Neutrophil (primary cell): ENCODE data around the gene OR3A1.
"Not testable (repeated sequence)": the region's sequence is repeated elsewhere in the genome, so short reads cannot be mapped to it uniquely, and the experiment has no call there.

Experiments
- H3K27ac ChIP-seq: fragments of 200-600 bp; sonication (generic); 2 replicates; pipeline ENCODE4 v1.5.1; 2016; ENCODE audit warnings: mild to moderate bottlenecking, moderate library complexity
- H3K27me3 ChIP-seq: fragments of 200-600 bp; sonication (generic); 2 replicates; pipeline ENCODE4 v1.6.0; 2016; ENCODE audit warnings: mild to moderate bottlenecking
- H3K36me3 ChIP-seq: fragments of 200-600 bp; sonication (generic); 2 replicates; pipeline ENCODE4 v1.5.1; 2017
- H3K4me1 ChIP-seq, 2 experiments: fragments of 200-600 bp in 1 of 2; sonication (generic) in 1 of 2; 1 replicate in 1 of 2; 2 replicates in 1 of 2; pipeline versions ENCODE4 v1.5.1 to v1.6.1; 2013 to 2016; ENCODE audit warnings: low read depth in 1 of 2, low read length in 1 of 2, mild to moderate bottlenecking in 1 of 2, moderate library complexity in 1 of 2; ENCODE audit not compliant: control insufficient read depth in 1 of 2, insufficient read depth in 1 of 2
- H3K4me3 ChIP-seq, 2 experiments: fragments of 200-600 bp in 1 of 2; sonication (generic) in 1 of 2; 1 replicate in 1 of 2; 2 replicates in 1 of 2; pipeline ENCODE4 v1.5.1; 2013 to 2016; ENCODE audit warnings: low read depth in 1 of 2, low read length in 1 of 2, mild to moderate bottlenecking in 1 of 2, moderate library complexity in 1 of 2
- H3K9me3 ChIP-seq: fragments of 200-600 bp; sonication (generic); 2 replicates; pipeline ENCODE4 v1.5.1; 2016
- CTCF ChIP-seq: fragments of 200-600 bp; sonication (generic); IDR thresholded peaks from 2 replicates; pipeline ENCODE4 v1.5.1; 2016; ENCODE audit warnings: antibody characterized with exemption

OR3A1 gene, protein sequence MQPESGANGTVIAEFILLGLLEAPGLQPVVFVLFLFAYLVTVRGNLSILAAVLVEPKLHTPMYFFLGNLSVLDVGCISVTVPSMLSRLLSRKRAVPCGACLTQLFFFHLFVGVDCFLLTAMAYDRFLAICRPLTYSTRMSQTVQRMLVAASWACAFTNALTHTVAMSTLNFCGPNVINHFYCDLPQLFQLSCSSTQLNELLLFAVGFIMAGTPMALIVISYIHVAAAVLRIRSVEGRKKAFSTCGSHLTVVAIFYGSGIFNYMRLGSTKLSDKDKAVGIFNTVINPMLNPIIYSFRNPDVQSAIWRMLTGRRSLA

GRCh38 chr17:3298260-3298659 lies at the start of gene OR3A1:
TSS of gene OR3A1 (minus strand) at chr17:3298360. CDS start at chr17:3292582, 5,778 bp downstream.
- no peak for TF ChIP-seq CTCF
- Histone ChIP-seq H3K4me1 (no peaks in the 10 kb centered on the region), H3K27ac (no peak within 1 kb of the TSS), H3K36me3 (no peaks in the 10 kb centered on the region), H3K9me3 (no peaks in the 10 kb centered on the region), H3K27me3 (peaks cover 12% of the 10 kb centered on the region), H3K4me3 (no peak within 1 kb of the TSS)

- not testable (repeated sequence) for H3K27ac ChIP-seq, H3K9me3 ChIP-seq, H3K27me3 ChIP-seq, H3K4me3 ChIP-seq, H3K4me1 ChIP-seq, H3K36me3 ChIP-seq
Measured at GRCh38 chr17:3342782-3343181, 44.6 kb upstream of the OR3A1 start.

DNA sequence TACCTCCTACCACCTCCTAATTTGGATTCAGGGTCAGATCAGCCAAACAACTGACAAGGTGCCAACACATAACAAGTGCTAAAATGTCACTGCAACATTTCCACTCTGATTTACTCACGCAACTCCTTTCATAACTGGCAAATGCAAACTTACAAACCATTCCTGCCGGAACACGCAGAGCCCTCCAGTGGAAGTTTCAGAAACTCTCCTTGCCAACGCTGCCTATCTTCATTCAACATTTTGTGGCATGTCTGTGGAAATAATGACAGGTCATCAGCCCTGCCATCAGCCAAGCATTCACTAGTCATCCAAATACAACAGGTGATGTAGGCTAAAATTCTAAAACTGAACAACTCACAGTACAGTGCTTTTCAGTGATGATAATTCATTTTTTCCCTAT lies 37.7 kb upstream of the OR3A1 start:
- Histone ChIP-seq H3K9me3 (no peaks in the 10 kb centered on the region), H3K27me3 (peaks cover 5% of the 10 kb centered on the region), H3K4me3 (no peak overlapping the region), H3K4me1 (no peaks in the 10 kb centered on the region), H3K27ac (no peak overlapping the region), H3K36me3 (no peaks in the 10 kb centered on the region)
- TF ChIP-seq CTCF = no peak

DNA sequence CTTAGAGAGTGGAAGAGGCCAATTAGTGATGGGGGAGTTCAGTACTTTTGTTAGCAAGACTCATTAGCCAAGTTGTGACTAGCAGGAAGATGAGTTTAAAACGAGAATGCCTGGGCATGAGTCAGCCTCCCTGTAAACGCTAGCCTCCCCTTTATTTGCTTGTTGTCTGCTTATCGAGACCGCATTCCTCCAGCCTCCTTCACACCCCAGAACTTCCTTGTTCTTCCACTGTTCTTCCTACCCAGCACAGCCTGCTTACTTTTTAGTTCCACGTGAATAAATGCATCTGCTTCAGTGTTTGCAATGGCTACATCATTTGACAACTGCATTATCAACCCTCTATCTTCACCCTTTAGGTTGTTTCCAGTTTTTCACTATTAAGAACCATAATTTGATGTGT lies 20.2 kb upstream of the OR3A1 start:
- no peak for TF ChIP-seq CTCF
- Histone ChIP-seq H3K9me3 (no peaks in the 10 kb centered on the region), H3K4me3 (no peak overlapping the region), H3K4me1 (no peaks in the 10 kb centered on the region), H3K27ac (no peak overlapping the region), H3K27me3 (peaks cover 1% of the 10 kb centered on the region), H3K36me3 (no peaks in the 10 kb centered on the region)

DNA sequence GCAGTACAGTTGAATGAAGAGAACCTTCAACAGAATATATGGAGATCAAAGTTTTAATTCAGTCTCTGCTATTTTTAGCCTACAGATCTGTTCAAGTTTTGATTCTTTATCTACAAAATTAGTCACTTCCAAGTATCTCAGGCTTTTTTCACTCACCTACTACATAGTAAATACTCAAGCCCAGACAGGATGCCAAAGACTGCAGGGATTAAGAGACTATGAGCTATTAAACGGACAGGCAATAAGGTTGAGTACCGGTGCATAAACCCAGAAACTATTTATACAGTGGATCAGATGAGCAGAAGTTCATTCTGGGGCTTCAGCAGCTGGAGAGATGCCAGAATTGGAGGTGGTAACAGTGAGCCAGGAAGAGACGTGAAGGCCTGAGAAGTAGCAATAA lies 18.7 kb upstream of the OR3A1 start:
- no peaks in the 10 kb centered on the region for H3K9me3 ChIP-seq
- TF ChIP-seq CTCF = no peak
- peaks cover 5% of the 10 kb centered on the region for H3K27me3 ChIP-seq
- no peak overlapping the region for H3K4me3 ChIP-seq
- no peak overlapping the region for H3K27ac ChIP-seq
- no peaks in the 10 kb centered on the region for H3K4me1 ChIP-seq
- no peaks in the 10 kb centered on the region for H3K36me3 ChIP-seq

- H3K4me3 ChIP-seq = no peak overlapping the region
- TF ChIP-seq CTCF = no peak
- peaks cover 5% of the 10 kb centered on the region for H3K27me3 ChIP-seq
- H3K27ac ChIP-seq = no peak overlapping the region
- H3K4me1 ChIP-seq = no peaks in the 10 kb centered on the region
- H3K9me3 ChIP-seq = no peaks in the 10 kb centered on the region
- H3K36me3 ChIP-seq = no peaks in the 10 kb centered on the region
Measured at GRCh38 chr17:3308603-3309002, 10.4 kb upstream of the OR3A1 start.
